ENCODE measurements around the gene DRD2. TPM values are rescaled to one million over a fixed set of nuclear protein-coding genes. Genes with fewer than 3 reads are reported as not detected.

Gene DRD2
- total RNA-seq, 2 donors from 2014 or later, result 0.26 TPM; not detected in 1

GRCh38 chr11:113363406-113363805, 111.8 kb downstream of the DRD2 start:
- 82 to 83% methylated on average over 5 of the region's 5 CpGs for WGBS, 2 donors
- Histone ChIP-seq H3K27me3 (no peaks in the 10 kb centered on the region), H3K4me1 (no peaks in the 10 kb centered on the region), H3K4me3 (no peak overlapping the region), H3K36me3 (replicated peaks in 1 of 2; ENCODE audit: insufficient read depth in 1 of 2, low read depth in 2 of 2) (peaks cover 0 to 29% of the 10 kb centered on the region in 2 donors), H3K9me3 (no peaks in the 10 kb centered on the region), H3K27ac (no peak overlapping the region)
- ATAC-seq, result no peak
- TF ChIP-seq, protein P1, sequence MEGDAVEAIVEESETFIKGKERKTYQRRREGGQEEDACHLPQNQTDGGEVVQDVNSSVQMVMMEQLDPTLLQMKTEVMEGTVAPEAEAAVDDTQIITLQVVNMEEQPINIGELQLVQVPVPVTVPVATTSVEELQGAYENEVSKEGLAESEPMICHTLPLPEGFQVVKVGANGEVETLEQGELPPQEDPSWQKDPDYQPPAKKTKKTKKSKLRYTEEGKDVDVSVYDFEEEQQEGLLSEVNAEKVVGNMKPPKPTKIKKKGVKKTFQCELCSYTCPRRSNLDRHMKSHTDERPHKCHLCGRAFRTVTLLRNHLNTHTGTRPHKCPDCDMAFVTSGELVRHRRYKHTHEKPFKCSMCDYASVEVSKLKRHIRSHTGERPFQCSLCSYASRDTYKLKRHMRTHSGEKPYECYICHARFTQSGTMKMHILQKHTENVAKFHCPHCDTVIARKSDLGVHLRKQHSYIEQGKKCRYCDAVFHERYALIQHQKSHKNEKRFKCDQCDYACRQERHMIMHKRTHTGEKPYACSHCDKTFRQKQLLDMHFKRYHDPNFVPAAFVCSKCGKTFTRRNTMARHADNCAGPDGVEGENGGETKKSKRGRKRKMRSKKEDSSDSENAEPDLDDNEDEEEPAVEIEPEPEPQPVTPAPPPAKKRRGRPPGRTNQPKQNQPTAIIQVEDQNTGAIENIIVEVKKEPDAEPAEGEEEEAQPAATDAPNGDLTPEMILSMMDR (IDR thresholded peaks at IDR 0.05), result no peak
- intact Hi-C loops (cut with DNase I), result no loop called here
- no peak for DNase-seq

Small RNA genes within 50 kb of the gene (microRNA-seq; reads per million reads assigned to microRNA genes)
- 0 reads per million in 2 donors for gene MIR4301 (ENCODE audit: borderline number of aligned reads in 2 of 2, borderline replicate concordance in 2 of 2)

Small RNA genes within 50 kb of the gene (small RNA-seq; reads per million reads assigned to genes)
- gene MIR4301, result not detected

Other genes with a start within 250 kb of the DRD2 start
- gene TTC12, start 160.8 kb downstream of the DRD2 start, total RNA-seq, result 100 to 1,000 TPM in 1 of 2 donors, 10 to 100 TPM in 1; 22.3 to 134 TPM
- gene ANKK1, start 87.6 kb downstream of the DRD2 start, total RNA-seq, result 1 to 10 TPM in 1 of 2 donors, under 1 TPM in 1; 0.78 to 1.3 TPM
- under 1 TPM in 1 of 2 donors, not detected in 1; 0.33 TPM for gene TMPRSS5, start 230.9 kb upstream of the DRD2 start, total RNA-seq

All from body of pancreas (tissue), 4 donors.